Liver (tissue), 9 donors: ENCODE results near the gene MIPEP. TPM values are rescaled to one million over a fixed set of nuclear protein-coding genes. Genes with fewer than 3 reads are reported as not detected.

Experiments
- DNase-seq: peaks from one replicate; pipeline ENCODE4 v3.0.0-alpha.2; 2017; ENCODE audit warnings: low spot score
- H3K27ac ChIP-seq, 2 donors: one replicate each; pipeline ENCODE4 v1.7.0; 2013; ENCODE audit warnings: inconsistent platforms in 2 of 2, low read length in 2 of 2, control low read depth in 1 of 2, low read depth in 1 of 2, mild to moderate bottlenecking in 1 of 2
- H3K27me3 ChIP-seq, 4 donors: one replicate each; pipeline versions ENCODE4 v1.6.1 to v1.7.0; 2013; ENCODE audit warnings: low read length in 3 of 4, inconsistent platforms in 1 of 4, mild to moderate bottlenecking in 1 of 4, moderate library complexity in 1 of 4; ENCODE audit not compliant: control insufficient read depth in 4 of 4, insufficient read depth in 4 of 4
- H3K36me3 ChIP-seq, 4 donors: one replicate each; pipeline versions ENCODE4 v1.6.1 to v1.7.0; 2013; ENCODE audit warnings: low read length in 3 of 4, mild to moderate bottlenecking in 3 of 4, low read depth in 1 of 4, moderate library complexity in 1 of 4; ENCODE audit not compliant: control insufficient read depth in 4 of 4, insufficient read depth in 3 of 4
- H3K4me1 ChIP-seq, 4 donors: one replicate each; pipeline versions ENCODE4 v1.6.1 to v1.7.0; 2013; ENCODE audit warnings: low read length in 3 of 4, mild to moderate bottlenecking in 3 of 4, moderate library complexity in 1 of 4; ENCODE audit not compliant: control insufficient read depth in 4 of 4, insufficient read depth in 4 of 4
- H3K4me3 ChIP-seq, 3 donors: one replicate each; pipeline versions ENCODE4 v1.6.1 to v1.7.0; 2013; ENCODE audit warnings: low read length in 3 of 3, control low read depth in 1 of 3, low read depth in 1 of 3, mild to moderate bottlenecking in 1 of 3
- H3K9ac ChIP-seq, 2 donors: one replicate each; pipeline ENCODE4 v1.7.0; 2013; ENCODE audit warnings: low read length in 2 of 2, mild to moderate bottlenecking in 2 of 2, moderate library complexity in 2 of 2, control low read depth in 1 of 2, low read depth in 1 of 2
- H3K9me3 ChIP-seq, 4 donors: one replicate each; pipeline versions ENCODE4 v1.6.1 to v1.7.0; 2013; ENCODE audit warnings: low read length in 3 of 4; ENCODE audit not compliant: control insufficient read depth in 4 of 4
- ATF3 ChIP-seq: IDR thresholded peaks from 2 replicates; pipeline ENCODE4 v1.6.1; 2016; ENCODE audit warnings: antibody characterized with exemption
- CTCF ChIP-seq: fragments of 150-350 bp; IDR thresholded peaks from 2 replicates; pipeline ENCODE4 v1.5.1; 2017; ENCODE audit warnings: improper control_type of control experiment, low read depth, low read length; ENCODE audit not compliant: missing input control
- EGR1 ChIP-seq, 2 donors: IDR thresholded peaks; 2 replicates each; pipeline ENCODE4 v1.6.1; 2016 to 2018; ENCODE audit warnings: antibody characterized with exemption in 2 of 2, low read depth in 2 of 2
- FOXA1 ChIP-seq: IDR thresholded peaks from 2 replicates; pipeline ENCODE4 v1.6.1; 2016; ENCODE audit warnings: antibody characterized with exemption
- FOXA2 ChIP-seq: IDR thresholded peaks from 2 replicates; pipeline ENCODE4 v1.6.1; 2016; ENCODE audit warnings: antibody characterized with exemption
- GABPA ChIP-seq, 2 donors: IDR thresholded peaks in 1 of 2; conservative IDR thresholded peaks in 1 of 2; 2 replicates each; pipeline ENCODE4 v1.6.1; 2016; ENCODE audit warnings: antibody characterized with exemption in 2 of 2, mild to moderate bottlenecking in 1 of 2, moderate library complexity in 1 of 2
- HNF4A ChIP-seq, 2 donors: conservative IDR thresholded peaks; 2 replicates each; pipeline ENCODE4 v1.6.1; 2016; ENCODE audit warnings: antibody characterized with exemption in 2 of 2, mild to moderate bottlenecking in 2 of 2
- HNF4G ChIP-seq: IDR thresholded peaks from 2 replicates; pipeline ENCODE4 v1.6.1; 2016; ENCODE audit warnings: antibody characterized with exemption
- JUND ChIP-seq, 2 donors: IDR thresholded peaks; 2 replicates each; pipeline ENCODE4 v1.6.1; 2016; ENCODE audit warnings: antibody characterized with exemption in 2 of 2
- NR2F2 ChIP-seq: IDR thresholded peaks from 2 replicates; pipeline ENCODE4 v1.6.1; 2016; ENCODE audit warnings: antibody characterized with exemption
- RAD21 ChIP-seq, 2 donors: IDR thresholded peaks; 2 replicates each; pipeline ENCODE4 v1.6.1; 2016; ENCODE audit warnings: antibody characterized with exemption in 2 of 2, mild to moderate bottlenecking in 2 of 2
- RXRA ChIP-seq, 2 donors: IDR thresholded peaks; 2 replicates each; pipeline ENCODE4 v1.6.1; 2017 to 2018; ENCODE audit warnings: antibody characterized with exemption in 2 of 2, mild to moderate bottlenecking in 1 of 2
- SP1 ChIP-seq: IDR thresholded peaks from 2 replicates; pipeline ENCODE4 v1.6.1; 2018; ENCODE audit warnings: antibody characterized with exemption, mild to moderate bottlenecking
- TAF1 ChIP-seq: conservative IDR thresholded peaks from 2 replicates; pipeline ENCODE4 v1.6.1; 2016; ENCODE audit warnings: antibody characterized with exemption, mild to moderate bottlenecking
- YY1 ChIP-seq: IDR thresholded peaks from 2 replicates; pipeline ENCODE4 v1.6.1; 2016; ENCODE audit warnings: antibody characterized with exemption, mild to moderate bottlenecking
- WGBS: extraction: QIAGEN DNeasy Blood & Tissue Kit; methylation state at CpG from one replicate; pipeline ENCODE4 v1.1.7; 2013; 5-methylcytosine and 5-hydroxymethylcytosine counted together
- polyA plus RNA-seq, 2 donors: library from polyadenylated mRNA; stranded (reverse) in 1 of 2; unstranded in 1 of 2; fragments of 200-250 nt in 1 of 2; fragments of >200 nt in 1 of 2; fragmentation: Nextera tagmentation in 1 of 2; extraction: Ambion mirVana in 1 of 2; gene quantifications; one replicate each; pipeline versions ENCODE4 v1.2.1 to v1.2.3, GENCODE V29; 2013 to 2015
- total RNA-seq, 2 donors: library from RNA; depleted of rRNA; stranded (reverse); fragments of >200 nt; gene quantifications; one replicate each; pipeline ENCODE4 v1.2.3, GENCODE V29; 2014
- TF ChIP-seq, protein P1 (sequence below): IDR thresholded peaks from 2 replicates; pipeline ENCODE4 v1.6.1; 2016; ENCODE audit warnings: antibody characterized with exemption, mild to moderate bottlenecking
- TF ChIP-seq, protein P2 (sequence below): IDR thresholded peaks from 2 replicates; pipeline ENCODE4 v1.6.1; 2016; ENCODE audit warnings: antibody characterized with exemption
- TF ChIP-seq, protein P3 (sequence below): IDR thresholded peaks from 2 replicates; pipeline ENCODE4 v1.6.1; 2016; ENCODE audit warnings: antibody characterized with exemption
- donor health status: healthy.
- donor health status: healthy.
- donor health status: healthy.
- donor health status: healthy.
- donor health status: healthy.

MIPEP gene
- total and polyA plus RNA-seq, 4 donors = 7.4 to 11.7 (median 10.2) TPM

DNA sequence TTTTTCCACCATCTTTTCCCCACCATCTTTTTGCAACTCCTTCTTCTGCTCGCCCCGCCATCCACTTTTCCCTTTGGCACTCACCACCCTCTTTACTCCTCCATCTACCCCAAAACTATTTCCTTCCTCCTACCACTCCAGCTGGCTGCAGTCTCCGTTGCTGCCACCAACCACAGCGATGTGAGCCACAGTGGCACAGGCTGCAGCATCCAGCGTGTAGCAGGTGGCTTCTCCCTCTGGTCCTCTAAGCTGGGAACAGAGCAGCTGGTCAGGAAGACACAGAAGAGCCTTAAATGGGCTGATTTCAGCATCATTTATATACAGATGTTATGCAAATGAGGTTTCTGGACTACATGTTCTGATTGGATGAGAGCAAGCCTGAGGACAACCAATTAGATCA, 174.5 kb downstream of the MIPEP start:
- H3K27me3 ChIP-seq = no peaks in the 10 kb centered on the region
- TF ChIP-seq, protein P1, sequence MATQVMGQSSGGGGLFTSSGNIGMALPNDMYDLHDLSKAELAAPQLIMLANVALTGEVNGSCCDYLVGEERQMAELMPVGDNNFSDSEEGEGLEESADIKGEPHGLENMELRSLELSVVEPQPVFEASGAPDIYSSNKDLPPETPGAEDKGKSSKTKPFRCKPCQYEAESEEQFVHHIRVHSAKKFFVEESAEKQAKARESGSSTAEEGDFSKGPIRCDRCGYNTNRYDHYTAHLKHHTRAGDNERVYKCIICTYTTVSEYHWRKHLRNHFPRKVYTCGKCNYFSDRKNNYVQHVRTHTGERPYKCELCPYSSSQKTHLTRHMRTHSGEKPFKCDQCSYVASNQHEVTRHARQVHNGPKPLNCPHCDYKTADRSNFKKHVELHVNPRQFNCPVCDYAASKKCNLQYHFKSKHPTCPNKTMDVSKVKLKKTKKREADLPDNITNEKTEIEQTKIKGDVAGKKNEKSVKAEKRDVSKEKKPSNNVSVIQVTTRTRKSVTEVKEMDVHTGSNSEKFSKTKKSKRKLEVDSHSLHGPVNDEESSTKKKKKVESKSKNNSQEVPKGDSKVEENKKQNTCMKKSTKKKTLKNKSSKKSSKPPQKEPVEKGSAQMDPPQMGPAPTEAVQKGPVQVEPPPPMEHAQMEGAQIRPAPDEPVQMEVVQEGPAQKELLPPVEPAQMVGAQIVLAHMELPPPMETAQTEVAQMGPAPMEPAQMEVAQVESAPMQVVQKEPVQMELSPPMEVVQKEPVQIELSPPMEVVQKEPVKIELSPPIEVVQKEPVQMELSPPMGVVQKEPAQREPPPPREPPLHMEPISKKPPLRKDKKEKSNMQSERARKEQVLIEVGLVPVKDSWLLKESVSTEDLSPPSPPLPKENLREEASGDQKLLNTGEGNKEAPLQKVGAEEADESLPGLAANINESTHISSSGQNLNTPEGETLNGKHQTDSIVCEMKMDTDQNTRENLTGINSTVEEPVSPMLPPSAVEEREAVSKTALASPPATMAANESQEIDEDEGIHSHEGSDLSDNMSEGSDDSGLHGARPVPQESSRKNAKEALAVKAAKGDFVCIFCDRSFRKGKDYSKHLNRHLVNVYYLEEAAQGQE = no peak
- no peak for TF ChIP-seq CTCF
- H3K9ac ChIP-seq = no peak overlapping the region
- 69% methylated on average over 5 of the region's 5 CpGs for WGBS
- H3K4me3 ChIP-seq = no peak overlapping the region
- DNase-seq = no peak
- H3K36me3 ChIP-seq = no peaks in the 10 kb centered on the region
- no peaks in the 10 kb centered on the region for H3K9me3 ChIP-seq
- no peak overlapping the region for H3K27ac ChIP-seq
- no peaks in the 10 kb centered on the region for H3K4me1 ChIP-seq

- H3K27ac ChIP-seq = no peak overlapping the region
- TF ChIP-seq NR2F2 = no peak
- TF ChIP-seq RAD21 (IDR thresholded peaks at IDR 0.05) = no peak
- TF ChIP-seq TAF1 = no peak
- TF ChIP-seq GABPA (IDR thresholded peaks at IDR 0.05 in 1 of 2, conservative IDR thresholded peaks at IDR 0.05 in 1 of 2) = no peak
- TF ChIP-seq, protein P2, sequence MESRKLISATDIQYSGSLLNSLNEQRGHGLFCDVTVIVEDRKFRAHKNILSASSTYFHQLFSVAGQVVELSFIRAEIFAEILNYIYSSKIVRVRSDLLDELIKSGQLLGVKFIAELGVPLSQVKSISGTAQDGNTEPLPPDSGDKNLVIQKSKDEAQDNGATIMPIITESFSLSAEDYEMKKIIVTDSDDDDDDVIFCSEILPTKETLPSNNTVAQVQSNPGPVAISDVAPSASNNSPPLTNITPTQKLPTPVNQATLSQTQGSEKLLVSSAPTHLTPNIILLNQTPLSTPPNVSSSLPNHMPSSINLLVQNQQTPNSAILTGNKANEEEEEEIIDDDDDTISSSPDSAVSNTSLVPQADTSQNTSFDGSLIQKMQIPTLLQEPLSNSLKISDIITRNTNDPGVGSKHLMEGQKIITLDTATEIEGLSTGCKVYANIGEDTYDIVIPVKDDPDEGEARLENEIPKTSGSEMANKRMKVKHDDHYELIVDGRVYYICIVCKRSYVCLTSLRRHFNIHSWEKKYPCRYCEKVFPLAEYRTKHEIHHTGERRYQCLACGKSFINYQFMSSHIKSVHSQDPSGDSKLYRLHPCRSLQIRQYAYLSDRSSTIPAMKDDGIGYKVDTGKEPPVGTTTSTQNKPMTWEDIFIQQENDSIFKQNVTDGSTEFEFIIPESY = no peak
- TF ChIP-seq HNF4A (conservative IDR thresholded peaks at IDR 0.05) = no peak
- TF ChIP-seq ATF3 = no peak
- TF ChIP-seq RXRA (IDR thresholded peaks at IDR 0.05) = no peak
- no peak for TF ChIP-seq FOXA2
- no peak for TF ChIP-seq SP1
- TF ChIP-seq, protein P3, sequence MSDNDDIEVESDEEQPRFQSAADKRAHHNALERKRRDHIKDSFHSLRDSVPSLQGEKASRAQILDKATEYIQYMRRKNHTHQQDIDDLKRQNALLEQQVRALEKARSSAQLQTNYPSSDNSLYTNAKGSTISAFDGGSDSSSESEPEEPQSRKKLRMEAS = no peak
- no peak for TF ChIP-seq JUND (IDR thresholded peaks at IDR 0.05)
- TF ChIP-seq CTCF = no peak
- TF ChIP-seq EGR1 (IDR thresholded peaks at IDR 0.05; ENCODE audit: low read depth in 2 of 2) = no peak
- TF ChIP-seq FOXA1 = no peak
- TF ChIP-seq, protein P1 = no peak
- TF ChIP-seq HNF4G = no peak
- no peak for TF ChIP-seq YY1
- no peaks in the 10 kb centered on the region for H3K27me3 ChIP-seq
- H3K9ac ChIP-seq = no peak overlapping the region
- no peaks in the 10 kb centered on the region for H3K4me1 ChIP-seq
- H3K36me3 ChIP-seq = no peaks in the 10 kb centered on the region
- H3K9me3 ChIP-seq = no peaks in the 10 kb centered on the region
- 89% methylated on average over 3 of the region's 3 CpGs for WGBS
- DNase-seq = no peak
- H3K4me3 ChIP-seq = no peak overlapping the region
These were observed 177.8 kb downstream of the MIPEP start for GRCh38 chr13:23711355-23711754.
